HUES48 (cell line): ENCODE data around the gene ABCD1.
"Not testable (repeated sequence)": the region's sequence is repeated elsewhere in the genome, so short reads cannot be mapped to it uniquely, and the experiment has no call there.

Experiments
- H3K27ac ChIP-seq: one replicate; pipeline ENCODE4 v1.7.0; 2013; ENCODE audit warnings: low read depth, low read length, inconsistent platforms
- H3K27me3 ChIP-seq: 2 replicates; pipeline ENCODE4 v1.6.1; 2013; ENCODE audit warnings: mild to moderate bottlenecking, low read length; ENCODE audit not compliant: control insufficient read depth, insufficient read depth
- H3K36me3 ChIP-seq: 2 replicates; pipeline ENCODE4 v1.6.1; 2013; ENCODE audit warnings: low read length; ENCODE audit not compliant: control insufficient read depth, insufficient read depth
- H3K4me1 ChIP-seq: 2 replicates; pipeline ENCODE4 v1.6.1; 2013; ENCODE audit warnings: mild to moderate bottlenecking, low read length; ENCODE audit not compliant: control insufficient read depth, insufficient read depth
- H3K4me3 ChIP-seq: 2 replicates; pipeline ENCODE4 v1.5.1; 2013; ENCODE audit warnings: mild to moderate bottlenecking, low read depth, low read length
- H3K9ac ChIP-seq: 2 replicates; pipeline ENCODE4 v1.6.1; 2013; ENCODE audit warnings: mild to moderate bottlenecking, low read depth, low read length, moderate library complexity
- H3K9me3 ChIP-seq: 2 replicates; pipeline ENCODE4 v1.6.1; 2013; ENCODE audit warnings: low read length; ENCODE audit not compliant: control insufficient read depth, insufficient read depth

The ABCD1 gene

DNA sequence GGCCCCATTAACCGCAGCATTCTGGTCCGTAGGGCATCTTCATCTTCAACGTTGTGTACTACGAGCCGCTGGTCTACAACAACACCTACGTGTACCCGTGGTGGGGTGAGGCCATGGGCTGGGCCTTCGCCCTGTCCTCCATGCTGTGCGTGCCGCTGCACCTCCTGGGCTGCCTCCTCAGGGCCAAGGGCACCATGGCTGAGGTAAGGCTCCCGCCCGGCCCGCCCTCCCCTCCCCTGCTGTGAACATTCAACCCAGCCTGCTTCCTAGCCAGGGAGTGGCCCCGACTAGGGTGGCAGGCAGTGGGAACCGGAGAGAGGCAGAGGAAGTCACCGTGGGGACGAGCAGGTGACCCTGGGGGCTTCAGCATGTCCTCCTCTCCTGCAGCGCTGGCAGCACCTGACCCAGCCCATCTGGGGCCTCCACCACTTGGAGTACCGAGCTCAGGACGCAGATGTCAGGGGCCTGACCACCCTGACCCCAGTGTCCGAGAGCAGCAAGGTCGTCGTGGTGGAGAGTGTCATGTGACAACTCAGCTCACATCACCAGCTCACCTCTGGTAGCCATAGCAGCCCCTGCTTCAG lies 29.9 kb upstream of the ABCD1 start:
- Histone ChIP-seq H3K4me1 (no peaks in the 10 kb centered on the region), H3K4me3 (no peak overlapping the region), H3K9me3 (peaks cover 10% of the 10 kb centered on the region; the same call in 1 of the 2 replicates), H3K27me3 (no peaks in the 10 kb centered on the region), H3K36me3 (peaks cover 31% of the 10 kb centered on the region), H3K27ac (no peak overlapping the region), H3K9ac (no peak overlapping the region)

GRCh38 chrX:153696100-153696499 lies 28.6 kb upstream of the ABCD1 start:
- Histone ChIP-seq H3K27me3 (no peaks in the 10 kb centered on the region), H3K9me3 (peaks cover 14% of the 10 kb centered on the region; the same call in 1 of the 2 replicates), H3K9ac (no peak overlapping the region), H3K36me3 (peaks cover 28% of the 10 kb centered on the region), H3K4me3 (no peak overlapping the region), H3K27ac (no peak overlapping the region), H3K4me1 (no peaks in the 10 kb centered on the region)

DNA sequence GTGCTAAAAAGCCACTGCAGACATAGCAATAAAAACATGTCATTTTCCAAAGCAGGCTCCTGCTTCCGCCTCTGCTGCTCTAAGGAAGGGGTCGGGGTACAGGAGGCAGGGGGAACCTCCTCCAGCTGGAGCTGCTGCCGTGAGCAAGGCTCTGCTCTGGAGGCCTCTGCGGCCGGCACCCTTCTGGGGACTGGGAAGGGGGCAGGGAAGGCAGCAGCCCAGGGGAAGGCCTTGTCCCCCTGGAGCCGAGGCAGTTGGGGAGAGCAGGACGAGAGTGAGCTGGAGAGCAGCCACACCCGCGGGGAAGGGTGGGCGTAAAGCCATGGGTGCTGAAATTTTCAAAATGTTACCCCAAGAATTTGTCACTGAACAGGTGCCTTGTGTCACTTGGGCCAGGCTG lies 28.1 kb upstream of the ABCD1 start:
- H3K4me3 ChIP-seq, H3K27ac ChIP-seq, H3K9ac ChIP-seq, H3K4me1 ChIP-seq, H3K27me3 ChIP-seq: not testable (repeated sequence)
- Histone ChIP-seq H3K36me3 (peaks cover 28% of the 10 kb centered on the region), H3K9me3 (peaks cover 14% of the 10 kb centered on the region; the same call in 1 of the 2 replicates)

- not testable (repeated sequence) for H3K9ac ChIP-seq, H3K27ac ChIP-seq, H3K4me3 ChIP-seq, H3K27me3 ChIP-seq, H3K4me1 ChIP-seq
- peaks cover 12% of the 10 kb centered on the region; the same call in 1 of the 2 replicates for H3K9me3 ChIP-seq
- peaks cover 32% of the 10 kb centered on the region for H3K36me3 ChIP-seq
Measured at GRCh38 chrX:153696986-153697722, 27.5 kb upstream of the ABCD1 start.

- Histone ChIP-seq H3K4me3 (no peak overlapping the region), H3K4me1 (no peaks in the 10 kb centered on the region), H3K27me3 (no peaks in the 10 kb centered on the region), H3K36me3 (peaks cover 33% of the 10 kb centered on the region), H3K9me3 (peaks cover 16% of the 10 kb centered on the region; the same call in 1 of the 2 replicates), H3K9ac (no peak overlapping the region), H3K27ac (no peak overlapping the region)
Measured at GRCh38 chrX:153697924-153698865, 26.5 kb upstream of the ABCD1 start.

- H3K4me3 ChIP-seq, H3K27ac ChIP-seq, H3K9ac ChIP-seq, H3K4me1 ChIP-seq, H3K27me3 ChIP-seq: not testable (repeated sequence)
- H3K36me3 ChIP-seq, result peaks cover 41% of the 10 kb centered on the region
- peaks cover 16% of the 10 kb centered on the region; the same call in 1 of the 2 replicates for H3K9me3 ChIP-seq
Measured at GRCh38 chrX:153699210-153699783, 25.4 kb upstream of the ABCD1 start.

DNA sequence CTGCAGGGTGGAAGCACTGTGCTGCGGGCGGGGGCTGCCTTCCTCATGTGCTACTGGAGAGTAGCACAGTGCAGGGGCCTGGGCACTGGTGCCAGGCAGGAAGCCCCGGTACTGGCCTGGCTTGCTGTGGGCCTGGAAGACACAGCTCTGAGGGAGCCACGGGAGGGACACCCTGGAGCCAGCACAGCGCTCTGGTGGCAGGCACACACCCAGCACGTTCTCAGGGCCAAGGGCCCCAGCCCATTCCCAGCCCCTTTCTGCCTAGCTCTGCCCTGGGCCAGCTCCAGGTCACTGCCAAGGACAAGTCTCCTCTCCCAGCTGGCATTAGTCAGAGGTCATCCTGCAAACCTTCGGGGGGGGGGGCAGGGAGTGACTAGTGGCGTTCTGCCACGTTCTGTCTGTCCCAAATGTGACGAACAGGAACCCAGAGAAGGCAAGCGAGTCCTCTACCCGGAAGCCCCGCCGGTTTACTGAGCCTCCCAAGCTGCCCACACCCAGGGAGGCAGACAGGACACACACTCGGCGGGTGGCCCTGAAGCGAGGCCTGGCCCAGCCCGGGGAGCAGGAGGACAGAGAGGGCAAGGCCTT lies 24.8 kb upstream of the ABCD1 start:
- not testable (repeated sequence) for H3K9ac ChIP-seq

DNA sequence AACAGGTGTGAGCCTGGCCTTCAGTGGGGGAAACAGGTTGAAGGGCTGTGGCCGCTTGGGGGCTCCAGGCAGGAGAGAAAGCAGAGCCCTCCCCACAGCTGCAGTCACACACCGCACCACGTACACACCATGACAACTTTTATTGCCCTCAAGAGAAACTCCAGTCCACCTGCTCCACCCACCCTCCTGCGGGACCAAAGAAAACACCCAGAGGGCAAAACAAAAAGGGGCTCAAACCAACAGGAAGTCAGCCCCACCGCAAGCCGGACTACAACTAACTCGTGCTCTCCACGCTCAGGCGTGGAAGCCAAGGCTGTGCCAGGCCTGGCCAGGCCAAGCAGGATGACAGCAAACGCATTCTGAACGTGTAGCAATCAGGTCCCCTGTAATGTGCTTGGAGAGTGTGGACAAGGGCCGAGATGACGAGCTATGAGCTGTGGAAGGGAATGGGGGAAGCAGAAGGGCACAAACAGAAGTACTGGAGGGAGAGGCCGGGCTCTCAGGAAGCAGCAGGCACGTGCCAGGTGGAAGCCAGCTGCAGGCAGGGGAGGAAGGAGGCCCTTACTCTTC lies 24.2 kb upstream of the ABCD1 start:
- Histone ChIP-seq H3K9me3 (peaks cover 16% of the 10 kb centered on the region; the same call in 1 of the 2 replicates), H3K9ac (no peak overlapping the region), H3K36me3 (peaks cover 46% of the 10 kb centered on the region), H3K4me1 (no peaks in the 10 kb centered on the region), H3K27me3 (no peaks in the 10 kb centered on the region), H3K4me3 (no peak overlapping the region), H3K27ac (no peak overlapping the region)

More for the DNA sequence above, 24.8 kb upstream of the ABCD1 start:
- H3K27me3 ChIP-seq, H3K4me3 ChIP-seq, H3K4me1 ChIP-seq, H3K27ac ChIP-seq: not testable (repeated sequence)
- H3K9me3 ChIP-seq, result peaks cover 16% of the 10 kb centered on the region; the same call in 1 of the 2 replicates
- peaks cover 46% of the 10 kb centered on the region for H3K36me3 ChIP-seq

DNA sequence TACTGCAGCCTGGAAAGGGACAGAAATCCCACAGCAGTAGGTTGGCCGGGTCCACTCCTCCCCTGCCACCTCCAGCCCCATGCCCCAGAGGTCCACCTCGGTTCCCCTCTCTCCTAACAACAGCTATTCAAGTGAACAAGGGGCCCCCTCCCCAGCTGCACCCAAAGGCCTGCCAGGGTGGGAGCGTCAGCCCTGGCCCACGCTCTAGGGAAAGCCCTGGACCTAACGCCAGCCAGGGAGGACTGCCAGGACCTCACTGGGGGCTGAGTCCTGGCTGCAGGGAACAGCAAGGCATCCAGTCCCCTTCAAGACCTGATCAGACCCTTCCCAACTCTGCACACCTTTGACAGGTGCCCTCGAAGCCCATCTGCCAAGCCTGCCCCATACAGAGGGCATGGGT lies 23.7 kb upstream of the ABCD1 start:
- Histone ChIP-seq H3K36me3 (peaks cover 41% of the 10 kb centered on the region), H3K9ac (no peak overlapping the region), H3K4me1 (no peaks in the 10 kb centered on the region), H3K27me3 (no peaks in the 10 kb centered on the region), H3K4me3 (no peak overlapping the region), H3K27ac (no peak overlapping the region), H3K9me3 (peaks cover 19% of the 10 kb centered on the region; the same call in 1 of the 2 replicates)

DNA sequence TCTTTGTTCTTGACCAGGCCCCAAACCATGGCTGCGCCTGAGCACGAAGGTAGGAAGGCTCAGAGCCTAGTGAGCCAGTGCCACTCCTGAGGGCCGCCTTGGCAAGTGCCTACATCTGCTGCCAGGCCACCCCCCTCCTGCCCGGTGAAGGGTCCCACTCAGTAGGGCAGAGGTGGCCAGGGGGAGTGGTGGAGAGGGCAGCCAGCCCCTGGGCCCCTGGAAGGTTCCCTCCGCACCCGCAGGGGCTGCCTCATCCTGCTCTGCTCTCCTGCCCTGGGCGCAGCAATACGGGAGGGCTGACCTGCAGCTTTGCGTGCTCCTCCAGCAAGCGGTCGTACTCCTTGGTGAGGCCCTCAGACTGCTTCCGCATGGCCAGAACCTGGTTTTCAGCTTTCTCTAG lies 22.9 kb upstream of the ABCD1 start:
- H3K27me3 ChIP-seq, result no peaks in the 10 kb centered on the region

More for the DNA sequence above, 22.9 kb upstream of the ABCD1 start:
- Histone ChIP-seq H3K9ac (no peak overlapping the region), H3K9me3 (peaks cover 19% of the 10 kb centered on the region; the same call in 1 of the 2 replicates), H3K27ac (no peak overlapping the region), H3K4me3 (no peak overlapping the region), H3K36me3 (peaks cover 39% of the 10 kb centered on the region), H3K4me1 (no peaks in the 10 kb centered on the region)
